Pancreas (tissue), 10 donors: ENCODE results near the gene TDRD7. TPM values are rescaled to one million over a fixed set of nuclear protein-coding genes. Genes with fewer than 3 reads are reported as not detected.

Experiments
- ATAC-seq, 4 donors: fragments of 200-7000 bp; cut with Tn5 transposase; one replicate each; pipeline versions ENCODE4 v1.8.0 to v1.9.1; 2020; ENCODE audit warnings: mild to moderate bottlenecking in 4 of 4, moderate library complexity in 4 of 4
- DNase-seq, 6 donors: peaks; one replicate each; pipeline ENCODE4 v3.0.0-alpha.2; 2020
- FAIRE-seq: peaks from 2 replicates; lab custom pipeline; 2012; peaks lifted over from hg19 to GRCh38; lab: Jason Lieb, UNC
- H3K27ac ChIP-seq, 4 donors: fragments of 200-600 bp; sonication (generic); 1 replicate in 3 of 4; 2 replicates in 1 of 4; pipeline versions ENCODE4 v1.5.0 to v1.8.0; 2020
- H3K27me3 ChIP-seq, 4 donors: fragments of 200-600 bp; one replicate each; pipeline ENCODE4 v1.8.0; 2021
- H3K36me3 ChIP-seq, 3 donors: fragments of 200-600 bp; sonication (generic) in 1 of 3; one replicate each; pipeline versions ENCODE4 v1.5.0 to v1.8.0; 2020 to 2021
- H3K4me1 ChIP-seq, 3 donors: fragments of 200-600 bp; one replicate each; pipeline ENCODE4 v1.8.0; 2021
- H3K4me3 ChIP-seq, 4 donors: fragments of 200-600 bp; sonication (generic) in 2 of 4; one replicate each; pipeline versions ENCODE4 v1.5.0 to v1.8.0; 2020 to 2021
- H3K9me3 ChIP-seq, 4 donors: fragments of 200-600 bp; one replicate each; pipeline ENCODE4 v1.8.0; 2021
- WGBS, 2 donors: extraction: QIAGEN DNeasy Blood & Tissue Kit; methylation state at CpG; one replicate each; pipeline ENCODE4 v1.1.7; 2013; 5-methylcytosine and 5-hydroxymethylcytosine counted together
- intact Hi-C, 3 donors: fragments of 100-400 bp; cut with DNase I; formaldehyde crosslinking; loops; one replicate each; pipeline versions ENCODE4 v1.11.1 to v1.14.2; 2022
- polyA plus RNA-seq, 2 donors: library from polyadenylated mRNA; stranded (reverse); fragments of 200-250 nt; gene quantifications; one replicate each; pipeline ENCODE4 v1.2.3, GENCODE V29; 2013
- total RNA-seq, 6 donors: library from RNA; stranded (reverse); fragmentation: NEBNext Ultra II Directional in 4 of 6; extraction: Animal tissue kit (Norgen Biotek cat#: 25700) in 4 of 6; gene quantifications; one replicate each; pipeline versions ENCODE4 v1.2.1 to v1.2.4, GENCODE V29; 2021 to 2023
- TF ChIP-seq, protein P1 (sequence below), 4 donors: fragments of 200-600 bp; sonication (generic) in 3 of 4; IDR thresholded peaks; one replicate each; pipeline versions ENCODE4 v1.5.0 to v1.8.0; 2021; ENCODE audit warnings: antibody characterized with exemption in 4 of 4
- donor health status: healthy with polysubstance abuse.
- donor health status: DM: no; HTN: no; CAD: no; lungs with moderate emphysema.
- donor health status: DM: no; HTN: no; CAD: no.
- donor health status: control.
- donor health status: control.
- donor health status: Bipolar disorder and iron deficiency.
- donor health status: DM: yes; HTN: yes; CAD: no.
- donor health status: DM: no; HTN: no; CAD: no.
- donor health status: DM: no; HTN: no; CAD: no.
- donor health status: DM: yes; HTN: yes; CAD: no.

Gene TDRD7
- total and polyA plus RNA-seq, 8 donors = 3.4 to 9.5 (median 4.7) TPM

DNA sequence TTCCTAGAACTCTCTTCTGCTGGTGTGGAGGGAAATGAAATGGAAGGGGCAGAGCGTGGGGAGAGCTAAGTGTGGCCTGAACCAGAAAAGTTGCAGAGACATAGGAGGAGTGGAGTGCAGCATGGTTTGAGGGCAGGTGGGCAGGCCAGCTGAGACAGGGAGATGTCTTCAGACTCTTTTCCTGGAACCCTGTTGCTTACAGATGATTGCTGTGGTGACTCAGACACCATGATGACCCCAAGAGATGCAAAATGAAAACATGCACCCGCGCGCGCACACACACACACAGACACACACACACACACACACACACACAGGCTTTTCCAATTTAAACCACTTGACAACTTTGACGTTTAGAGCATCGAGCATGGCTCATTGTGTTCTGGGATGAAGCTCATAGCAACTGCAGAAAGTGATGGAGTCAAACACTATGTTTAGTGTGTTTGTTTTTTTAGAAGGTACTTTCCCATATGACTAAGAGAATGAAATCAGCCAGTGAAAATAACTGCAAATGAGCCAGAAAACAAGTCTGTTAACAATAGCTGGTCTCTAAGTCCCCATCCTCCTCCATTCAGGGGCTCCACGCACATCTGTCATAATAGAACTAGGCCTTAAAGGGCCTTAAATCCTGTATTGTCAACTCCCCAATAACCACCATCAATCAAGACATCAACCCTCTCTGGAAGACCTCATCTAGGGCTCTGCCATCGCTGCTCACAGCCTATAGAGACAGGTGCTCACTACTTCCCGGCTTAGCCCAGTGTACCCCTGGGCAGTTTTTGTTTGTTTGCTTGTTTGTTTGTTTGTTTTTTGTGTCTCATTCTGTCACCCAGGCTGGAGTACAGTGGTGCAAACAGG lies 99.1 kb downstream of the TDRD7 start:
- intact Hi-C loops = no loop called here
- H3K4me3 ChIP-seq = no peak overlapping the region
- TF ChIP-seq, protein P1, sequence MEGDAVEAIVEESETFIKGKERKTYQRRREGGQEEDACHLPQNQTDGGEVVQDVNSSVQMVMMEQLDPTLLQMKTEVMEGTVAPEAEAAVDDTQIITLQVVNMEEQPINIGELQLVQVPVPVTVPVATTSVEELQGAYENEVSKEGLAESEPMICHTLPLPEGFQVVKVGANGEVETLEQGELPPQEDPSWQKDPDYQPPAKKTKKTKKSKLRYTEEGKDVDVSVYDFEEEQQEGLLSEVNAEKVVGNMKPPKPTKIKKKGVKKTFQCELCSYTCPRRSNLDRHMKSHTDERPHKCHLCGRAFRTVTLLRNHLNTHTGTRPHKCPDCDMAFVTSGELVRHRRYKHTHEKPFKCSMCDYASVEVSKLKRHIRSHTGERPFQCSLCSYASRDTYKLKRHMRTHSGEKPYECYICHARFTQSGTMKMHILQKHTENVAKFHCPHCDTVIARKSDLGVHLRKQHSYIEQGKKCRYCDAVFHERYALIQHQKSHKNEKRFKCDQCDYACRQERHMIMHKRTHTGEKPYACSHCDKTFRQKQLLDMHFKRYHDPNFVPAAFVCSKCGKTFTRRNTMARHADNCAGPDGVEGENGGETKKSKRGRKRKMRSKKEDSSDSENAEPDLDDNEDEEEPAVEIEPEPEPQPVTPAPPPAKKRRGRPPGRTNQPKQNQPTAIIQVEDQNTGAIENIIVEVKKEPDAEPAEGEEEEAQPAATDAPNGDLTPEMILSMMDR (IDR thresholded peaks at IDR 0.05) = no peak
- peaks cover 0 to 5% (median 0%) of the 10 kb centered on the region in 3 donors for H3K4me1 ChIP-seq
- peak in 3 of 4 donors; percentile 50 to 80 (median 73) for ATAC-seq
- H3K27me3 ChIP-seq = no peaks in the 10 kb centered on the region
- WGBS, 2 donors = 80 to 89% methylated on average over 10 of the region's 10 CpGs
- no peak for FAIRE-seq
- no peaks in the 10 kb centered on the region for H3K9me3 ChIP-seq
- no peaks in the 10 kb centered on the region for H3K36me3 ChIP-seq
- peak overlapping the region in 1 of 4 donors; percentile 58 for H3K27ac ChIP-seq
- no peak for DNase-seq

DNA sequence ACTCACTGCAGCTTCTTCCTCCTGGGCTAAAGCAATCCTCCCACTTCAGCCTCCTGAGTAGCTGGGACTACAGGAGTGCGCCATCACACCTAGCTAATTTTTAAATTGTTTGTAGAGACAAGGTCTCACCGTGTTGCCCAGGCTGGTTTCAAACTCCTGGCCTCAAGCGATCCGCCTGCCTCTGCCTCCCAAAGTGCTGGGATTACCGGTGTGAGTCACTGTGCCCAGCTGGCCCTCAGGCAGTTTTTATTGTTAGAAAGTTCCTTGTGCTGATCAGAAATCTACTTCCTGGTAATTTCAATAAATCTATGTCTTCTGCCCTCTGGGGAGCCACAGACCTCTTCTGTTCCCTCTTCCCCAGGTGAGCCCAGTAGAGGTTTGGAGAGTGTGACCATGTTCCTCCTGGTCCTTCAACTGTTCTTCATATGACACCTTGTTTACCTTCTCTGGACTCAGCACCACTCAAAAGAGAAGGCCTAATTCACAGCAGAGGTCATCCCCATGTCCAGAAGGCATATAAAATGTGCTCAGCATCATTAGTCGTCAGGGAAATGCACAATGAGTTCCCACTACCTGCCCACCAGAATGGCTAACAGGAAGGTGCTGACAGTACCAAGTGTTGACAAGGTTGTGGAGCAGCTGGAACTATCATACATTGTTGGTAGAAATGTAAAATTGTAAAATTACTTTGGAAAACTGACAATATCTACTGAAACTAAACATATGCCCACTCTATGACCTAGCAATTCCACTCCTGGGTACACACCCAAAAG lies 99.9 kb downstream of the TDRD7 start:
- 84 to 86% methylated on average over 6 of the region's 6 CpGs for WGBS, 2 donors
- FAIRE-seq = no peak
- peak in 2 of 4 donors; percentile 43 to 52 for ATAC-seq
- no peak overlapping the region for H3K4me3 ChIP-seq
- intact Hi-C loops = no loop called here
- DNase-seq = no peak
- peaks cover 0 to 5% (median 0%) of the 10 kb centered on the region in 3 donors for H3K4me1 ChIP-seq
- TF ChIP-seq, protein P1 (IDR thresholded peaks at IDR 0.05) = no peak
- H3K27ac ChIP-seq = peak overlapping the region in 1 of 4 donors; percentile 58
- no peaks in the 10 kb centered on the region for H3K36me3 ChIP-seq
- no peaks in the 10 kb centered on the region for H3K27me3 ChIP-seq
- H3K9me3 ChIP-seq = no peaks in the 10 kb centered on the region

DNA sequence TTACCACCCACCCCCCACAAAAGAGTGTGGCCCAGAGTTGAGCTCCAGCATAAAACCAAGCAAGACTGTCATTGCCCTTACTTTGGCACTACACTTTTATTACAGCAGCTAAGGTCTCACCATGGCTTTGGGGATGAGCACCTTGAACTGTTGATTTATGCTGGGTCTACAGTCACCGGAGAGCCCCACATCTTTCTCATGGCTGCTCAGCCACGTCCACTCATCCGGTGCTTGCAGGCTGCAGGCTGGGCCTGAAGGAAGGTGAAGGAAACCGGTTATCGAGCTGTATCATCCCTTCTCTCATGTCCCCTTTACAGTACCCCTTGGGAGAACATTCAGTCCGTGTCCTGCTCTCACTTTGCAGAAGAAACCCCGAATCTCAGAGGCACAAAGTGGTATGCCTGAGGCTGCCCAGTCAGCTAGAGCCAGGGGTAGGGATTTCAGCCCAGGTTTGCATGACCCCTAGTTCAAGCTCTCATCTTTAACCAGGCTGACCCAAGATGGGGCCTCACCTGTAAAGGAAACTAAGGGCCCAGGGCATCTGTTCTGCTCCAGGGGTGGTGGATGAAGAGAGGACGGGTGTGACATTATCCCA lies 101.2 kb downstream of the TDRD7 start:
- DNase-seq = no peak

DNA sequence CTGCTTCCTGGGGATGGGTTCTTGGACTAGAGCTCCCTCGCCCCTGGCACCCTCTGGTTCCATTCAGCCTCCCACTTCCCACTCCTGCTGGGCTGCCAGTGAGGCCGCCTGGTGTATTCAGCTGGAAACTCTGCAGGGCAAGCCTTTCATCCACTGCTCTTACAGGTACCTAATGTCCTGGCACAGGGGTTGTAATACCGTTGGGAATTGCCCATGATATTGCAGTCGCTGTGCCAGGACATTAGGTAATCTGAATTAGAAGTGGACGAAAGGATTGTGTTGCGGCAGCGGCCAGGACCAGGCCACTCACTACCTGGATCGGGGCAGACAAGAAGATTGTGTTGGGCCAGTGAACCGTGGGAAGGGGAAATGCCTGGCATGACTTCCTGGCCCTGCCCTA lies 102.6 kb downstream of the TDRD7 start:
- H3K9me3 ChIP-seq = no peaks in the 10 kb centered on the region
- FAIRE-seq (no peak), DNase-seq (no peak), ATAC-seq (peak in 1 of 4 donors; percentile 45)
- no peak overlapping the region for H3K4me3 ChIP-seq
- no peaks in the 10 kb centered on the region for H3K27me3 ChIP-seq
- H3K36me3 ChIP-seq = no peaks in the 10 kb centered on the region
- H3K4me1 ChIP-seq = peaks cover 0 to 9% (median 0%) of the 10 kb centered on the region in 3 donors
- H3K27ac ChIP-seq = no peak overlapping the region
- WGBS, 2 donors = 84 to 90% methylated on average over 9 of the region's 9 CpGs
- TF ChIP-seq, protein P1 (IDR thresholded peaks at IDR 0.05) = no peak
- intact Hi-C loops = no loop called here

More for the DNA sequence above, 101.2 kb downstream of the TDRD7 start:
- intact Hi-C loops = no loop called here
- TF ChIP-seq, protein P1 (IDR thresholded peaks at IDR 0.05) = no peak
- peaks cover 0 to 5% (median 0%) of the 10 kb centered on the region in 3 donors for H3K4me1 ChIP-seq
- no peak overlapping the region for H3K27ac ChIP-seq
- H3K4me3 ChIP-seq = no peak overlapping the region
- FAIRE-seq = no peak
- ATAC-seq = no peak
- H3K27me3 ChIP-seq = no peaks in the 10 kb centered on the region
- H3K9me3 ChIP-seq = no peaks in the 10 kb centered on the region
- 83 to 84% methylated on average over 8 of the region's 8 CpGs for WGBS, 2 donors
- no peaks in the 10 kb centered on the region for H3K36me3 ChIP-seq
